Trophoblast cell (in vitro differentiated cells and primary cell): ENCODE results near the gene DDX31.

Source experiments
- DNase-seq, 2 donors: peaks; one replicate each; pipeline ENCODE4 v3.0.0-alpha.2; 2016
- H2AFZ ChIP-seq: 2 replicates; pipeline ENCODE4 v1.6.1; 2013; ENCODE audit warnings: low read length, moderate library complexity, mild to moderate bottlenecking; ENCODE audit not compliant: insufficient read depth, poor library complexity
- H2AK5ac ChIP-seq: 2 replicates; pipeline ENCODE4 v1.6.1; 2013; ENCODE audit warnings: mild to moderate bottlenecking, low read length
- H2BK120ac ChIP-seq: 2 replicates; pipeline ENCODE4 v1.6.1; 2013; ENCODE audit warnings: low read length, mild to moderate bottlenecking, moderate library complexity; ENCODE audit not compliant: insufficient read depth, poor library complexity
- H2BK12ac ChIP-seq: 2 replicates; pipeline ENCODE4 v1.6.1; 2013; ENCODE audit warnings: mild to moderate bottlenecking, low read length, moderate library complexity
- H2BK5ac ChIP-seq: 2 replicates; pipeline ENCODE4 v1.6.1; 2013; ENCODE audit warnings: low read length, low read depth, moderate library complexity, mild to moderate bottlenecking; ENCODE audit not compliant: poor library complexity
- H3K14ac ChIP-seq: 2 replicates; pipeline ENCODE4 v1.6.1; 2013; ENCODE audit warnings: mild to moderate bottlenecking, low read length
- H3K18ac ChIP-seq: 2 replicates; pipeline ENCODE4 v1.6.1; 2013; ENCODE audit warnings: mild to moderate bottlenecking, low read length
- H3K23ac ChIP-seq: 2 replicates; pipeline ENCODE4 v1.6.1; 2013; ENCODE audit warnings: low read length
- H3K27ac ChIP-seq: 2 replicates; pipeline ENCODE4 v1.5.1; 2013; ENCODE audit warnings: low read depth, mild to moderate bottlenecking, inconsistent platforms, low read length, moderate library complexity
- H3K27me3 ChIP-seq: 2 replicates; pipeline ENCODE4 v1.6.1; 2013; ENCODE audit warnings: inconsistent platforms, mild to moderate bottlenecking, low read length, moderate library complexity; ENCODE audit not compliant: insufficient read depth
- H3K36me3 ChIP-seq, 2 experiments: 1 replicate in 1 of 2; 2 replicates in 1 of 2; pipeline ENCODE4 v1.6.1; 2013; ENCODE audit warnings: low read length in 2 of 2, mild to moderate bottlenecking in 2 of 2, moderate library complexity in 1 of 2; ENCODE audit not compliant: insufficient read depth in 2 of 2, control insufficient read depth in 1 of 2
- H3K4ac ChIP-seq: 2 replicates; pipeline ENCODE4 v1.6.1; 2013; ENCODE audit warnings: low read depth, mild to moderate bottlenecking, low read length, moderate library complexity
- H3K4me1 ChIP-seq, 2 experiments: 1 replicate in 1 of 2; 2 replicates in 1 of 2; pipeline ENCODE4 v1.6.1; 2013; ENCODE audit warnings: low read length in 2 of 2, mild to moderate bottlenecking in 2 of 2, moderate library complexity in 1 of 2; ENCODE audit not compliant: insufficient read depth in 2 of 2, control insufficient read depth in 1 of 2
- H3K4me2 ChIP-seq: 2 replicates; pipeline ENCODE4 v1.6.1; 2013; ENCODE audit warnings: inconsistent platforms, mild to moderate bottlenecking, low read length, moderate library complexity
- H3K4me3 ChIP-seq: 2 replicates; pipeline ENCODE4 v1.5.1; 2013; ENCODE audit warnings: mild to moderate bottlenecking, low read depth, low read length, inconsistent platforms
- H3K79me1 ChIP-seq: one replicate; pipeline ENCODE4 v1.6.1; 2013; ENCODE audit warnings: low read length
- H3K79me2 ChIP-seq: 2 replicates; pipeline ENCODE4 v1.6.1; 2013; ENCODE audit warnings: low read length, mild to moderate bottlenecking; ENCODE audit not compliant: control insufficient read depth, insufficient read depth, poor library complexity
- H3K9ac ChIP-seq: 2 replicates; pipeline ENCODE4 v1.6.1; 2013; ENCODE audit warnings: mild to moderate bottlenecking, low read length
- H3K9me3 ChIP-seq: 2 replicates; pipeline ENCODE4 v1.6.1; 2013; ENCODE audit warnings: low read depth, mild to moderate bottlenecking, control low read depth, inconsistent platforms, low read length; ENCODE audit not compliant: insufficient read depth
- H4K12ac ChIP-seq: 2 replicates; pipeline ENCODE4 v1.6.1; 2013; ENCODE audit warnings: low read depth, mild to moderate bottlenecking, low read length, moderate library complexity
- H4K8ac ChIP-seq: 2 replicates; pipeline ENCODE4 v1.6.1; 2013; ENCODE audit warnings: low read depth, mild to moderate bottlenecking, low read length, moderate library complexity
- H4K91ac ChIP-seq: one replicate; pipeline ENCODE4 v1.6.1; 2013; ENCODE audit warnings: low read depth, mild to moderate bottlenecking, low read length, moderate library complexity
- WGBS: extraction: QIAGEN DNeasy Blood & Tissue Kit; methylation state at CpG from one replicate; pipeline ENCODE4 v1.1.7; 2013; ENCODE audit warnings: missing lambda C conversion rate; ENCODE audit not compliant: insufficient read length, insufficient coverage; ENCODE audit errors: extremely low coverage; 5-methylcytosine and 5-hydroxymethylcytosine counted together

Gene DDX31

DNA sequence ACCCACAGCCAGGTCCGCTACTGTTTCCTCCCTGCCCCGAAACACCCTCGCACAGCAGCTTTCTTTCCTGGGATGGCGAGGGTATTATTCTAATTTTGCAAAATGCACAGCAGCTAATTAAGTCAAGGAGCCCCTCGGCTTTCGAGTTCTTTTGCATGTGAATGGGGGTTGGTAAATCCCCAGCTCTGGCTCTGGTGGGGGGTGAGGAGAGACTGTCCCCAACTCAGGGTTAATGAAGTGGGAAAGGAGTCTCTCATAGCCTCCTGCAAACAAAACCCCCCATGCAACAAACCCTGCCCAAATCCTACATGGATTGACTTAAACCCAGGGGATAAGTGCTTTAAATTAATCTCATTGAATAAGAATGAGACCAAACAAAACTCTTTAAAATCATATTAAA lies 78.5 kb downstream of the DDX31 start:
- H2AK5ac ChIP-seq, result no peak overlapping the region
- H2BK120ac ChIP-seq, result no peak overlapping the region
- H3K14ac ChIP-seq, result no peak overlapping the region
- peaks cover 3% of the 10 kb centered on the region for H3K9me3 ChIP-seq
- no peak overlapping the region for H2BK12ac ChIP-seq
- no peak overlapping the region for H3K9ac ChIP-seq
- H4K91ac ChIP-seq, result no peak overlapping the region
- H3K79me1 ChIP-seq, result no peaks in the 10 kb centered on the region
- H3K4me2 ChIP-seq, result no peak overlapping the region
- H2BK5ac ChIP-seq, result no peak overlapping the region
- H4K12ac ChIP-seq, result no peak overlapping the region
- H3K27ac ChIP-seq, result no peak overlapping the region
- H3K4me3 ChIP-seq, result no peak overlapping the region
- H3K36me3 ChIP-seq, result peaks cover 9 to 13% of the 10 kb centered on the region in 2 experiments
- DNase-seq, result no peak
- H3K23ac ChIP-seq, result no peak overlapping the region
- no peak overlapping the region for H3K4ac ChIP-seq
- H4K8ac ChIP-seq, result no peak overlapping the region
- H3K4me1 ChIP-seq, result no peaks in the 10 kb centered on the region
- no peak overlapping the region for H3K18ac ChIP-seq
- no CpG with 5 or more reads among the region's 6 CpGs for WGBS
- no peaks in the 10 kb centered on the region for H3K79me2 ChIP-seq
- peaks cover 61% of the 10 kb centered on the region for H3K27me3 ChIP-seq
- H2AFZ ChIP-seq, result no peak overlapping the region

GRCh38 chr9:132590318-132591182 lies 79.2 kb downstream of the DDX31 start:
- no peak overlapping the region for H3K4me3 ChIP-seq
- H3K23ac ChIP-seq, result no peak overlapping the region
- H2BK120ac ChIP-seq, result no peak overlapping the region
- H3K79me2 ChIP-seq, result no peaks in the 10 kb centered on the region
- peaks cover 68% of the 10 kb centered on the region for H3K27me3 ChIP-seq
- H2AK5ac ChIP-seq, result no peak overlapping the region
- no peak overlapping the region for H3K9ac ChIP-seq
- no peak overlapping the region for H3K14ac ChIP-seq
- no peak overlapping the region for H3K4me2 ChIP-seq
- H3K18ac ChIP-seq, result no peak overlapping the region
- no peak overlapping the region for H4K91ac ChIP-seq
- H2AFZ ChIP-seq, result no peak overlapping the region
- H2BK12ac ChIP-seq, result no peak overlapping the region
- H3K4ac ChIP-seq, result no peak overlapping the region
- no peak overlapping the region for H2BK5ac ChIP-seq
- peaks cover 9 to 13% of the 10 kb centered on the region in 2 experiments for H3K36me3 ChIP-seq
- no peaks in the 10 kb centered on the region for H3K4me1 ChIP-seq
- no peak overlapping the region for H4K12ac ChIP-seq
- DNase-seq, result no peak
- H3K9me3 ChIP-seq, result peaks cover 3% of the 10 kb centered on the region
- H4K8ac ChIP-seq, result no peak overlapping the region
- no peak overlapping the region for H3K27ac ChIP-seq
- no CpG with 5 or more reads among the region's 73 CpGs for WGBS
- no peaks in the 10 kb centered on the region for H3K79me1 ChIP-seq

- Histone ChIP-seq H3K4me2 (no peak overlapping the region), H3K9ac (no peak overlapping the region), H4K12ac (no peak overlapping the region), H2BK5ac (no peak overlapping the region), H3K27ac (no peak overlapping the region), H3K18ac (no peak overlapping the region), H2BK12ac (no peak overlapping the region), H3K27me3 (peaks cover 72% of the 10 kb centered on the region), H2BK120ac (no peak overlapping the region), H2AK5ac (no peak overlapping the region), H2AFZ (no peak overlapping the region), H3K79me2 (no peaks in the 10 kb centered on the region), H3K4me3 (no peak overlapping the region), H3K36me3 (peaks cover 9 to 10% of the 10 kb centered on the region in 2 experiments), H3K9me3 (peaks cover 3% of the 10 kb centered on the region), H3K14ac (no peak overlapping the region), H4K8ac (no peak overlapping the region), H3K4me1 (no peaks in the 10 kb centered on the region), H3K23ac (no peak overlapping the region), H3K79me1 (no peaks in the 10 kb centered on the region), H4K91ac (no peak overlapping the region), H3K4ac (no peak overlapping the region)
- WGBS, result no CpG with 5 or more reads among the region's 17 CpGs
- no peak for DNase-seq
Observed at GRCh38 chr9:132590037-132590317, 79.8 kb downstream of the DDX31 start.

DNA sequence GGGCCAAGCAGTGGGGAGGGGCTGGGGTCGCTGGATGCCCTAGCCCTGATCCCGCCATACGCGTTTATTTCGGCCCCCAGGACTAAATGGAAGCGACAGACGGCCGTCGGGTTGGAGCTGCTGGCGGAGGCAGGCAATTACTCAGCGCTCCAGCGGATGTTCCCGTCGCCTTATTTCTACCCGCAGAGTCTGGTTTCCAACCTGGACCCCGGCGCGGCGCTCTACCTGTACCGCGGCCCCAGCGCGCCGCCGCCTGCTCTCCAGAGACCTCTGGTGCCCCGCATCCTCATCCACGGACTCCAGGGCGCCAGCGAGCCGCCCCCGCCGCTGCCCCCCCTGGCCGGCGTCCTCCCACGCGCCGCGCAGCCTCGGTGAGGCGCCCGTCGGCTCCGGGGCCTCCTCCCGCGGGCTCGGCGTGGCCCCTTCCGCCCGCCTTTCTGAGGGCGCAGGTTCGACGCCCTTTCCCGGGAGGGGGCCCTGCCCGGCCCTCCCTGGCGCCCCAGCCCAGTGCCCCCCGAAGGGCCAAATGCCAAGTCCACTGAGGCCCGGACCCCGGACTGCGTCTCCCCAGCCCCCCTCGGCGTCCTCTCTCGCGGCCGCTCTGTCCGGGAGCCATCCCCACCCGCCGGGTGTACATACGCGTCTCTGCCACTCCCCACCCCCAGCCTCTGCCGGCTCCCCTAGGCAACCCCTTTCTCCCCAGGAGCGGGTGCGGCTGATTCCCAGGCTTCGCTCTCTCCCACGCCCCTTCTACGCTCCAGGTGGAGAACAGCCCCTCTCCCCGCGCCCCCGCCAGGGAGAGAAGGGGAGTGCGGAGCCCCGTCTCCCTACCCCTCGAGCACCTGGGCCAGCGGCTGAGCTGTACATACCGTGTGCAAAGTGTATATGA lies 80.4 kb downstream of the DDX31 start:
- H3K79me2 ChIP-seq, result no peaks in the 10 kb centered on the region
- peaks cover 3% of the 10 kb centered on the region for H3K9me3 ChIP-seq
- DNase-seq, result no peak
- no peak overlapping the region for H3K4me3 ChIP-seq
- no peak overlapping the region for H4K91ac ChIP-seq
- H2AFZ ChIP-seq, result no peak overlapping the region
- no peak overlapping the region for H2BK120ac ChIP-seq
- H4K8ac ChIP-seq, result no peak overlapping the region
- no peak overlapping the region for H3K18ac ChIP-seq
- no peak overlapping the region for H3K14ac ChIP-seq
- H2AK5ac ChIP-seq, result no peak overlapping the region
- no peak overlapping the region for H2BK5ac ChIP-seq
- H3K27ac ChIP-seq, result no peak overlapping the region
- H4K12ac ChIP-seq, result no peak overlapping the region
- no peak overlapping the region for H3K9ac ChIP-seq
- no peaks in the 10 kb centered on the region for H3K4me1 ChIP-seq
- H3K4me2 ChIP-seq, result no peak overlapping the region
- no CpG with 5 or more reads among the region's 83 CpGs for WGBS
- peaks cover 4 to 5% of the 10 kb centered on the region in 2 experiments for H3K36me3 ChIP-seq
- H2BK12ac ChIP-seq, result no peak overlapping the region
- H3K23ac ChIP-seq, result no peak overlapping the region
- no peak overlapping the region for H3K4ac ChIP-seq
- H3K27me3 ChIP-seq, result peaks cover 78% of the 10 kb centered on the region
- no peaks in the 10 kb centered on the region for H3K79me1 ChIP-seq
